Measurements from ENCODE around the gene WDR46. TPM values are rescaled to one million over a fixed set of nuclear protein-coding genes. Genes with fewer than 3 reads are reported as not detected.
A peak's percentile ranks its signal among the peaks of the same experiment; 100 is the strongest.

The WDR46 gene
- total and polyA plus RNA-seq, 10 of the 15 experiments (the other 5 are each of a cell fraction or from before 2014, with no cell fraction given): 10.1 to 147 (median 86.0) TPM

GRCh38 chr6:33248932-33249731, 39.9 kb downstream of the WDR46 start:
- SMC1A ChIA-PET (ENCODE audit: uncharacterized antibody, unreplicated experiment): interaction anchor here (0.6 to 4.2 kb wide), 30 partner anchors 19 to 363 kb away, joined by 3 to 34 read pairs (median 4); partner anchors contain the start of genes HLA-DOA, RPS18, RXRB and VPS52
- TF ChIP-seq RBBP5 (conservative IDR thresholded peaks at IDR 0.05): no peak
- TF ChIP-seq RAD51 (IDR thresholded peaks at IDR 0.05): no peak
- TF ChIP-seq ZNF217 (IDR thresholded peaks at IDR 0.05): no peak
- TF ChIP-seq POLR2AphosphoS2 (IDR thresholded peaks at IDR 0.05; ENCODE audit: low read depth, low read length): peak; percentile 90
- TF ChIP-seq TAF1 (IDR thresholded peaks at IDR 0.05; ENCODE audit: borderline replicate concordance, low read depth, low read length): peak; percentile 81
- no peak for TF ChIP-seq SMC3 (IDR thresholded peaks at IDR 0.05; ENCODE audit: borderline replicate concordance, low read length)
- TF ChIP-seq IKZF2 (IDR thresholded peaks at IDR 0.05): peak in 1 of 2 experiments; percentile 65; a peak in 3 of 4 replicates
- TF ChIP-seq POLR2A (IDR thresholded peaks at IDR 0.05; ENCODE audit: low read depth, low read length): peak; percentile 94
- no peak for TF ChIP-seq ZNF274 (IDR thresholded peaks at IDR 0.05; ENCODE audit: insufficient read depth, insufficient read length)
- no peak for TF ChIP-seq ZNF24 (IDR thresholded peaks at IDR 0.05)
- TF ChIP-seq GATAD2B (conservative IDR thresholded peaks at IDR 0.05; ENCODE audit: low read depth): 0 out of 2 replicates have a peak, but pooled peaks have one; percentile 44
- peak; percentile 81 for TF ChIP-seq CREB1 (IDR thresholded peaks at IDR 0.05; ENCODE audit: low read depth)
- peak; percentile 7; the same call in 1 of the 2 replicates for TF ChIP-seq RELB (IDR thresholded peaks at IDR 0.05; ENCODE audit: low read depth)
- 0 out of 2 replicates have a peak, but pooled peaks have one; percentile 38 for TF ChIP-seq DPF2 (IDR thresholded peaks at IDR 0.05)
- TF ChIP-seq PML (IDR thresholded peaks at IDR 0.05; ENCODE audit: low read length): peak; percentile 85; the same call in 1 of the 2 replicates
- TF ChIP-seq REST (IDR thresholded peaks at IDR 0.05; ENCODE audit: low read depth, low read length): no peak
- TF ChIP-seq NFYA (IDR thresholded peaks at IDR 0.05; ENCODE audit: borderline replicate concordance, low read depth, low read length): peak; percentile 6; the same call in 1 of the 2 replicates
- peak; percentile 95 for TF ChIP-seq NFYB (IDR thresholded peaks at IDR 0.05; ENCODE audit: insufficient read depth, low read depth, low read length)

More at GRCh38 chr6:33248932-33249731, 39.9 kb downstream of the WDR46 start:
- CTCF ChIA-PET: interaction anchor here (0.6 to 5.5 kb wide), 55 partner anchors 9 to 523 kb away, joined by 3 to 53 read pairs (median 7); partner anchors contain the start of genes B3GALT4, HLA-DPB1, HSD17B8 and RGL2
- no TSS peak for BruUV-seq (replicated peaks)
- intact Hi-C loops (cut with micrococcal nuclease; ENCODE audit: unreplicated experiment): loop anchor here (1.0 to 5.0 kb wide), 5 partner anchors 44 to 247 kb away; no protein-coding TSS in a partner anchor
- H3K4me2 ChIP-seq (ENCODE audit: control insufficient read depth, insufficient read depth): peak overlapping the region; percentile 98
- no peaks in the 10 kb centered on the region for H3K9me3 ChIP-seq (replicated peaks; ENCODE audit: control insufficient read depth, insufficient read depth, low read length)
- peak; percentile 95 for ATAC-seq
- H3K4me1 ChIP-seq (ENCODE audit: control insufficient read depth, insufficient read depth, low read length): peaks cover 10% of the 10 kb centered on the region
- H3K27me3 ChIP-seq (replicated peaks in 1 of 2; ENCODE audit: control insufficient read depth in 2 of 2, insufficient read depth in 2 of 2, low read length in 1 of 2): no peaks in the 10 kb centered on the region
- in situ Hi-C loops (cut with MboI): loop anchor here (5.0 kb wide), 2 partner anchors 132 to 247 kb away; no protein-coding TSS in a partner anchor
- peak overlapping the region; percentile 78 for H3K4me3 ChIP-seq
- peak; percentile 99 for DNase-seq (ENCODE audit: low read depth, low spot score)
- peak overlapping the region; percentile 94 for H2AFZ ChIP-seq (ENCODE audit: control insufficient read depth, low read depth, low read length)
- POLR2A ChIA-PET: interaction anchor here (1.0 to 5.2 kb wide), 22 partner anchors 13 to 277 kb away, joined by 3 to 40 read pairs (median 5); partner anchors contain the start of genes B3GALT4, HLA-DPA1, HLA-DPB1 and PFDN6
- peaks cover 2 to 12% of the 10 kb centered on the region in 2 experiments; a peak in 2 of 4 replicates for H3K36me3 ChIP-seq (ENCODE audit: control insufficient read depth in 2 of 2, insufficient read depth in 2 of 2, low read length in 1 of 2)
- peak; percentile 100 for FAIRE-seq
- peak overlapping the region; percentile 97 for H3K9ac ChIP-seq (ENCODE audit: control insufficient read depth, insufficient read depth, low read length)
- WGBS (ENCODE audit: insufficient coverage, insufficient replicate concordance, low lambda C conversion rate, missing lambda C conversion rate): under 1% methylated on average over 58 of the region's 58 CpGs
- RAD21 ChIA-PET (ENCODE audit: unreplicated experiment): interaction anchor here (0.7 to 3.5 kb wide), 30 partner anchors 9 to 348 kb away, joined by 3 to 25 read pairs (median 6); partner anchors contain the start of genes HLA-DMA, HLA-DPA1, HLA-DPB1 and HSD17B8
- H3K79me2 ChIP-seq (ENCODE audit: control insufficient read depth, insufficient read depth, low read length): peaks cover 13% of the 10 kb centered on the region
- peak overlapping the region; percentile 94 for H3K27ac ChIP-seq (ENCODE audit: control insufficient read depth, insufficient read depth)
- H4K20me1 ChIP-seq (ENCODE audit: control insufficient read depth, insufficient read depth): no peaks in the 10 kb centered on the region

All from GM12878 (cell line).